GM18909 (cell line): Measurements from ENCODE around the gene SLC47A2.

Experiments
- ATAC-seq: cut with Tn5 transposase; IDR thresholded peaks from one replicate; pipeline ENCODE4 v1.9.1; 2021; ENCODE audit warnings: mild to moderate bottlenecking; ENCODE audit not compliant: unreplicated experiment, poor library complexity

Gene SLC47A2

DNA sequence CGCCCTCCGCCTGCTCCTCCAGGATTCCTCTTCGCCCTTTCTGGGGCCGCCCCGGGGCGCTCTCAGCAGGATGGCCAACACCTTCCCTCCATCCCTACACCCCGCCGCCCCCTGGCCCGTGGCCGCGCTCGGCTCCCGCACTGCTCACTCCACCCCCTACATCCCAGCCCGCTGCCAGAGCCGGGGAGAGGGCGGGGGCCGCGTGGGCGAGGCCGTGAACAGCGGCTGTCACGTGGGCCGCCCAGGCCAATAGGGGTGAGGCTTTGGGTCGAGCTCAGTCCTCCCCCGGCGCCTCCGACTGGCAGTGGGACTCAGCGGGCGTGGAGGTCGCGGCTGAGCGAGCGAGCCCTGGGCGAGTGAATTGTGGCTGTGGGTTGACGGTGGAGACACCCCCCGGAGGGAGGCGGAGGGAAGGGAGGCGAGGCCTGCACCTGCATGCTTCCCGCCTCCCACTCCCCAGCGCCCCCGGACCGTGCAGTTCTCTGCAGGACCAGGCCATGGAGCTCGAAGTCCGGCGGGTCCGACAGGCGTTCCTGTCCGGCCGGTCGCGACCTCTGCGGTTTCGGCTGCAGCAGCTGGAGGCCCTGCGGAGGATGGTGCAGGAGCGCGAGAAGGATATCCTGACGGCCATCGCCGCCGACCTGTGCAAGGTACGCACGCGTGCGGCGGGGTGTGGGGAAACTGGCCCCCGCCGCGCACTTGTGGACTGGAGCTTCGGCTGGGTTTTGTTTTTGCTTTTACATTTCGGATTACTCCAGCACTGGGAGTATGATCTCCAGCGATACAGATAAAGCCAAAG is 67.7 kb downstream of the SLC47A2 start, which contains the start of gene ALDH3A2:
TSS of gene ALDH3A2 (plus strand) at position 277 of the 799 bp plus-strand sequence. CDS start at position 498, 221 bp downstream.
- ATAC-seq, result peak; percentile 94

DNA sequence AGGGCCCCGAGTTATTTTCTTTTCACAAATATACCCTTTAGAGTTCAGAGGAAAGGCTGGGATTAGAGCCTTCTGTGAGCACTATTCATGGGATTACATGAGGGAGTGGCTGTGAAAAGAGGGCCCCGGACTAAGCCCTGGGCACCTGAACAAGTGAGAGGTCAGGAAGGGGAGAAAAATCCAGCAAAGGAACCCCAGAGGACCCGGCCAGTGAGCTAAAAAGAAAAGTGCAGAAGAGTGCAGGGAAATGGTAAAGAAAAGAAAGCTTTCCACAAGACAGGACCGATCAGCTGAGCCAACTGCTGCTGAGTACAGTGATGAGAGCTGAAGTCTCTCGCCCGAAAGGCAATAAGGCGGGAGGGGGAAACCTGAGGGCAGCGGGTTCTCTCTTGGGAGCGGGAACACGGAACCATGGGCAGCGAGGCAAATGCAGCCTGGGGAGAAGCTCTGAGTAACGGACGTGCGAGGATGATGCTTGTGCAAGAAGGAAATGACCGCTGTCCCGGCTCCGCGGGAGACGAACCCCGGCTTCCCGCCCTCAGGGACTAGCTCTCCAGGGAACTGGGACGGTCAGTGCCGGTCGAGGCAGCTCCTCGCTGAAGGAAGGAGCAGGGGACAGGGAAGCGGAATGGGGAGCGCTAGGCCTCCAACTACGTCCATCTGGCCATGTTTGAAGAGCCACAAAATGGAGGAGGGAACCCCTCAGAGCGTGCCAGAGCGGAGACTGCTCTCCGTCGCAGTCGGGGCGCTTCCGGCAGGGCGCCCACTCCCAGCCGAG is 68.5 kb downstream of the SLC47A2 start:
- ATAC-seq, result peak; percentile 36

DNA sequence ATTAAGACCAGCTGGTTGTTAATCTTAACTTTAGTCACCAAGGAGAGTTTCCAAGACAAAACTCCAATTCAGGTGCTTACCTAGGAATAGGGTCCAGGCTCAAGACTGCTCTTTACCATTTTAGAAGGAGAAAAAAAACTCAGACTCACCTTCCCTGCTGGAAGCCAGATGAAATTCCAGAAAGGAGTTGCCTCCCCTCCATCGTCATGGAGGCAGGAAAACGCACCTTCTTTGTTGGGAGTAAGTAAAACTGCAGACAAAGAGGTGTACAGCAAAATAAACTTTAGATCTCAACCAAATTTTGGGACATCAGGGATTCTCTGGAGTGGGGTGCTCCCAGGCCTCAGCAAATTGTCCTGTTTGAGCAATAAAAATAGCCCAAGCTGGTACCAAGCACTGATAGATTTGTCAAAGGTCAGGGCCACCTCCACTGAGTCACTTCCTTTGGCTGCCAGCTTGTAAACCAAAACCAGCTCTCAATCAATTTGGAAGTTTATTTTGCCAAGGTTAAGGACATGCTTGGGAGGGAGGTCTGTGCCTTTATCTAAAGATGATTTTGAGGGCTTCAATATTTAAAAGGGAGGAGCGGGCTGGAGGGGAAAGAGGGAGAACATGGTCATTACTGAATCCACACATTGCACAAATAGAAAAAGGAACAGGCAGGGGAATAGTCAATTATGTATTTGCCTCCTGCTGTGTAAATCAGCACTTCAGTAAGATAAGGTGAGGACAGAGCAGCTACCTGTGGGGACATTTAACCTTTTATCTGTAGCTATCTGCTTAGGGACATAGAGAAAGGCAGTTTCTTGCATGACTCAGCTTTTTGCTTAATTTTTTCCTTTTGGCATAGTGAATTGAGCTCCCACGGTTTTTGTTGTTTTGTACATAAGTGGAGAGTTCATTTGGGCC is 69.3 kb downstream of the SLC47A2 start:
- ATAC-seq, result no peak

DNA sequence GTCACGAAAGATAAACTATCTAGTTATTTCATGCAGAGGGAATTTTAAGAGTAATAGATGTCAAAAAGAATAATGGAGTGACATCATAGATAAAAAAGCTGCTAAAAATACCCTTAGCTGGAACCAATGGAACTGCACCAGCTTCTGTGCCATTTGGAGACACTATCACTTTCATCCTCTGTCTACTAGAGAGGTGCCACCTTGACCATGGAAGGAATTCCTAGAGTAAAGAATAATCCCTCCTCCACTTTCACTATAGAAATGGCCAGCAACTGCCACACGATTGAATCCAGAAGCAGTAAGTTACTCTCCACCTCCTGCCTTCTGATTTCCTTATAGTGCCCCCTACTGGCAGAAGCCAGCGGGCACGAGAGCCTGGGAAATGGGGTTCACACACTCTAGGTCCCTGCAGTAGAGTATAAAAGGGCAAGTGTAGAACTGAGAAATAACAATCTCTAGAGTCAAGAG is 70.6 kb downstream of the SLC47A2 start:
- no peak for ATAC-seq

DNA sequence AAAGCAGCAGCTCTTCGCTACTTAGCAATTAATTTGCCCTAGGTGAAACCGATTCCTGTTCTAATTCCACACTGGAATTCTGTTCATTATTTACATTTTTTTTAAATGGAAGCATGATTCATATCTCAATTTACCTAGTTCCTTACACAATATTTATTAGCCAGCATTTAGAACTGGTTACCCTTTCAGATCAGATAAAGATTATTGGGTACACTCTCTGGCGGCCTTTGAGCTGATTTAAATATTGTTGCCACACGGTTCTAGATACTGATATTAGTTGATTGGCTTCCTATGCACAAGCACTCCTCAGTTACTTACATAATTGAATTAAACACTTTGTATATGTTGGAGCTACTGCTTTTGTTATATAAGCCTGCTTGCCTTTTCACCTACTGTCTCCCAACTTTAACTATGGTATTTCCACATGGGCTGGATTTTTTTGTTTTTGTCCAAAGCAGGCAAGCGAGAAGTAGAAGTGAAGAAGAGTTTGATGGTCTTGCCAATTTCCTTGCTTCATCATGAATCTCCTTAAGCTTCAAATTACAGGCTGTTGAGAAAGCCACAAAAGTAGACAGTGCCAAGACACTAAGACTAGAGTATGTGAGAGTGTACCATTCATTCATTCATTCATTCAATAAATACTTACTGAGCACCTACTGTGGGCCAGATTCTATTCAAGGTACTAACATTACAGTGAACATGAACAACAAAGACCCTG is 71.7 kb downstream of the SLC47A2 start:
- no peak for ATAC-seq

DNA sequence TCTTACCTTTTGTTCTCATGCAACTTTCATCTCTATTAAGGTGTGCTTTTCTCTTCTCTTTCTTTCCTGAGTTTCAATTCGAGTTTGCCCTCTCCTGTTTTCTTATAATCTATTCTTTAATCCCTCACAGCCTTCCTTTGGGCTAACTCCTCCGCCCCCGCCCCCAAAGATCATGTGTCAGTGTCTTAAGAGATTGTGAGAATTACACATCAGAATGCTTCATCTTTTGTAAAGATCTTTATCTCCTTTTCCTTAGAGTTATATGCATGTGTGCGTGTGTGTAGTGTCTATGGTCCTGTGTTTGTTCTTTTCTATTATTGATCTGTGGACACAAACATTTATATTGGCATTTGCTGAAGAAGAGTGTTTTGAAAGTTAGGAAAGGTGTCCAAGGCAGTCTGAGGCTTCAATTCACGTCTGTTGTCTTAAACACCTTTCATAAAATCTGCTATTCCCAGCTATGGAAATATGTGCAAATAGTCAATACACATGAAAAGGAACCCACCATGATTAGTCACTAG is 74.0 kb downstream of the SLC47A2 start:
- ATAC-seq, result no peak

DNA sequence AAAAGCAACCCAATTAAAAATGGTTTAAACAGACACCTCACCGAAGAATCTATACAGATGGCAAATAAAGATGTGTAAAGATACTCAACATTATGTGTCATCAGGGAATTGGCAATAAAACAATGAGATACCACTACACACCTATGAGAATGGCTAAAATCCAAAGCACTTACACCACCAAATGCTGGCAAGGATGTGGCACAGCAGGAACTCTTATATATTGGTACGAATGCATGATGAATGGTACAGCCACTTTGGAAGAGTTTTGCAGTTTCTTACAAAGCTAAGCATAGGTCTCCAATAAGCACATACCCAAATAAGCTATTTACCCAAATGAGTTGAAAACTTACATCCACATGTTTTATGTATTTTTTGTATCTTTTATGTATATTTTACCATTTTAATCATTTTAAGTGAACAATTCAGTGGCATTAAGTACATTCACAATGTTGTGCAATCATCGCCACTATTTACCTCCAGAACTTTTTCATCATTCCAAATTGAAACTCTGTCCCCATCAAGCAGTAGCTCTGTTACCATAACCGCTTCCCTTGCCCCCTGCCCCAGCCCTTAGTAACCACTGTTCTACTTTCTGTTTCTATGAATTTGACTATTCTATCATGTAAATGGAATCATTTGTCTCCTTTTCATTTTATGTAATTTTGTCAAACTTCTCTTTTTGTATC is 74.6 kb downstream of the SLC47A2 start:
- ATAC-seq, result no peak

DNA sequence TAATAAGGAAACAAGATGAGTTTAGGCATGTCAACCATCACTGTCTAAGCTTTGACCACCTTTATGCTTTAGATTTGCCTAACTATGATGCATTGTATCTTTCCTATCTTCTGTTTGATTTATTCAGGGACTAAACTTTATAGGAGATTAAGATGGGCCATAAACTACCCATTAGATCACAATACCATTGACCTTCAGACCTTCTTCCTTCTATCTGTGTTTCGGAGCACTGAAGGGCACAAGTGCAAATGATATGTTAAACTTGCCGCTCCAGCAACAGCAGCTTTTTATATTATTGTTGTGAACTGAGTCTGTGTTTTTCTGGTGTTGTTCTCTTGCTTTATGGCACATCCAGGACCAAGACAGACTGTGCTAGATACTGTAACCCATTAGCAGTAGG is 84.5 kb downstream of the SLC47A2 start:
- no peak for ATAC-seq

DNA sequence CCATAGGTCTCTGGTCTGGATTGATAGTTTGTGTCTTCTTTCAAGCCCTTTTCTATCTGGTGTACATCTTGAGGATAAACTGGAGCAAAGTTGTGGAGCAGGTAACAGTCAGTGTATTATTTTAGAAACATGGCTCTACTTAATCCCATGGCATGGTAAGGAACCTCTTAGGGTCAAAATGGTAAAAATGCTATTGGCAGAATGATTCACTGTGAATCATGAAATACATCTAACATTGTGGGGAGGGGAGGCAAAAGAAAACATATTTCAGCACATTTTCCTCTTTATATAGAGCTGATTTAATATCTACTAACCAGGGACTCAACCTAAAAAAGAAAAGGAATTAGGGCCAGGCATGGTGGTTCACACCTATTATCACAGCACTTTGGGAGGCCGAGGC is 85.7 kb downstream of the SLC47A2 start:
- no peak for ATAC-seq

DNA sequence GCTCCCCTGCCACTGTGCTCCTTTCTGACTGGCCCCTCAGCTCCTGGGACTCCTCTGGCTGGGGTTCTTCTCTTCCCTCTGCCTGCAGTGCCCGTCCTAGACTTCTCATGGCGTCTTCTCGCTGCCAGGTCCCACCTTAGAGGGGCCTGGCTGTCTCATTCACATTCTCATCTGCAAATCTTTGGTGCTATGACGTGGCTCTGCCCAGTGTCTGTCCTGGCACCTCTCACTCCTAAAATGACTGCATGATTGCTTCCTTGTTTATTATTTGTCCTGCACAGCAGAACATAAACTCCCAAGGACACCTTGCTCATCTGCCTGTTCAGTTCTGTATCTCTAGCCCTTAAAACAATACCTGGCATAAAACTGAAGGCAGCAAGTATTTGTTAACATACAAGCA is 86.3 kb downstream of the SLC47A2 start:
- no peak for ATAC-seq

DNA sequence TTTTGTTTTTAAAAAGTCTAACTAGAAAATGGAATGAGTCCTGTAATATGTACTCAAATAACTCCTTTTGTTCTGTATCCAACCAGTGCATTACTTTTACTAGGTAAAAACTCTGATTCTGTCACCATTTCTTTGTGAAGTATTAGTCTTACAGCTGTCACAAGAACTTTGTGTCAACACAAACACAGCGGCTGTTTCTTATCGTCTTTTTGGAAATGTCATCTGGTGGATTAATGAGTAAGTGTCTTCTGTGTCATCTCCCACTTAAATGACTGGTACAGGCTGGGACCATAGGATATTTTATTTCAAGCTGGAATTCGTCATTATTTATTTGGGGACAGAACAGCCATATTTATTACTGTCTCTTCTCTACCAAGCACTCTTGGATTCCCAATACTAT is 86.9 kb downstream of the SLC47A2 start:
- no peak for ATAC-seq
